ENCODE results near the gene ADCY3. TPM values are rescaled to one million over a fixed set of nuclear protein-coding genes. Genes with fewer than 3 reads are reported as not detected.

Gene ADCY3
- total RNA-seq, 1 donor from 2014 or later: 15.4 TPM

GRCh38 chr2:24856791-24857211, 63.2 kb downstream of the ADCY3 start:
- intact Hi-C loops (cut with DNase I): loop anchor here (5.0 kb wide), 1 partner anchor 60 kb away; no protein-coding TSS in a partner anchor
- DNase-seq (ENCODE audit: low spot score): no peak

GRCh38 chr2:24855726-24856125, 64.3 kb downstream of the ADCY3 start:
- DNase-seq (ENCODE audit: low spot score): no peak
- intact Hi-C loops (cut with DNase I): loop anchor here (5.0 kb wide), 1 partner anchor 62 kb away; no protein-coding TSS in a partner anchor

GRCh38 chr2:24855022-24855622, 64.9 kb downstream of the ADCY3 start:
- DNase-seq (ENCODE audit: low spot score): no peak
- intact Hi-C loops (cut with DNase I): loop anchor here (5.0 kb wide), 1 partner anchor 62 kb away; no protein-coding TSS in a partner anchor

GRCh38 chr2:24853996-24854395, 66.0 kb downstream of the ADCY3 start:
- DNase-seq (ENCODE audit: low spot score): no peak
- intact Hi-C loops (cut with DNase I): no loop called here

GRCh38 chr2:24853046-24853445, 67.0 kb downstream of the ADCY3 start:
- intact Hi-C loops (cut with DNase I): no loop called here
- no peak for DNase-seq (ENCODE audit: low spot score)

- no peak for DNase-seq (ENCODE audit: low spot score)
- intact Hi-C loops (cut with DNase I): no loop called here
These were observed 67.5 kb downstream of the ADCY3 start for GRCh38 chr2:24852431-24853020.

- intact Hi-C loops (cut with DNase I): no loop called here
- no peak for DNase-seq (ENCODE audit: low spot score)
These were observed 68.0 kb downstream of the ADCY3 start for GRCh38 chr2:24852026-24852425.

GRCh38 chr2:24850944-24851343, 69.1 kb downstream of the ADCY3 start:
- DNase-seq (ENCODE audit: low spot score): no peak
- intact Hi-C loops (cut with DNase I): no loop called here

GRCh38 chr2:24845691-24846090, 74.3 kb downstream of the ADCY3 start:
- intact Hi-C loops (cut with DNase I): no loop called here
- no peak for DNase-seq (ENCODE audit: low spot score)

- intact Hi-C loops (cut with DNase I): no loop called here
- no peak for DNase-seq (ENCODE audit: low spot score)
These were observed 75.9 kb downstream of the ADCY3 start for GRCh38 chr2:24844023-24844685.

- intact Hi-C loops (cut with DNase I): no loop called here
- DNase-seq (ENCODE audit: low spot score): no peak
These were observed 76.6 kb downstream of the ADCY3 start for GRCh38 chr2:24843330-24843860.

- intact Hi-C loops (cut with DNase I): no loop called here
- no peak for DNase-seq (ENCODE audit: low spot score)
These were observed 77.7 kb downstream of the ADCY3 start for GRCh38 chr2:24842081-24843050.

GRCh38 chr2:24840962-24841945, 78.8 kb downstream of the ADCY3 start:
- DNase-seq (ENCODE audit: low spot score): no peak
- intact Hi-C loops (cut with DNase I): no loop called here

GRCh38 chr2:24840164-24840869, 79.7 kb downstream of the ADCY3 start:
- intact Hi-C loops (cut with DNase I): no loop called here
- no peak for DNase-seq (ENCODE audit: low spot score)

- no peak for DNase-seq (ENCODE audit: low spot score)
- intact Hi-C loops (cut with DNase I): no loop called here
These were observed 80.3 kb downstream of the ADCY3 start for GRCh38 chr2:24839729-24840128.

- intact Hi-C loops (cut with DNase I): no loop called here
- DNase-seq (ENCODE audit: low spot score): no peak
These were observed 81.5 kb downstream of the ADCY3 start for GRCh38 chr2:24838541-24838940.

- intact Hi-C loops (cut with DNase I): no loop called here
These were observed 82.0 kb downstream of the ADCY3 start for GRCh38 chr2:24837996-24838513.

GRCh38 chr2:24836706-24837105, 83.3 kb downstream of the ADCY3 start:
- intact Hi-C loops (cut with DNase I): no loop called here
- no peak for DNase-seq (ENCODE audit: low spot score)

More at GRCh38 chr2:24837996-24838513, 82.0 kb downstream of the ADCY3 start:
- no peak for DNase-seq (ENCODE audit: low spot score)

Measured in cardiac septum (tissue), 1 donor.